ENCODE data around the gene TM4SF5. TPM values are rescaled to one million over a fixed set of nuclear protein-coding genes. Genes with fewer than 3 reads are reported as not detected.

Gene TM4SF5
- total RNA-seq, 1 donor from 2014 or later = not detected

GRCh38 chr17:4780325-4780955, 8.8 kb downstream of the TM4SF5 start:
- peaks cover 35% of the 10 kb centered on the region for H3K27me3 ChIP-seq (ENCODE audit: insufficient read depth, low read length)
- H3K4me1 Mint-ChIP-seq (ENCODE audit: low read depth, unreplicated experiment) = no peaks in the 10 kb centered on the region

GRCh38 chr17:4782652-4783051, 11.0 kb downstream of the TM4SF5 start:
- Histone ChIP-seq H3K9ac (ENCODE audit: low read length) (no peak overlapping the region), H2AFZ (ENCODE audit: low read depth, low read length) (peak overlapping the region; percentile 52), H3K4me3 (ENCODE audit: insufficient read depth, low read depth, low read length) (no peak overlapping the region), H3K4me1 (ENCODE audit: insufficient read depth, low read length) (peaks cover 13% of the 10 kb centered on the region), H4K20me1 (ENCODE audit: insufficient read depth, low read length) (no peaks in the 10 kb centered on the region), H3K4me2 (ENCODE audit: low read length) (no peak overlapping the region), H3K27me3 (ENCODE audit: insufficient read depth, low read length) (peaks cover 47% of the 10 kb centered on the region), H3K27ac (ENCODE audit: low read depth, low read length) (no peak overlapping the region), H3K9me3 (ENCODE audit: insufficient read depth, low read depth, low read length) (no peaks in the 10 kb centered on the region), H3K36me3 (ENCODE audit: insufficient read depth, low read length) (no peaks in the 10 kb centered on the region), H3K79me2 (ENCODE audit: insufficient read depth, low read length) (no peaks in the 10 kb centered on the region)
- TF ChIP-seq EZH2 (IDR thresholded peaks at IDR 0.05; ENCODE audit: insufficient read depth, low read length) = no peak
- no peak for TF ChIP-seq CTCF (IDR thresholded peaks at IDR 0.05; ENCODE audit: insufficient read depth, low read depth, low read length)
- Mint-ChIP-seq H3K4me3 (ENCODE audit: unreplicated experiment) (no peak overlapping the region), H3K4me1 (ENCODE audit: low read depth, unreplicated experiment) (no peaks in the 10 kb centered on the region), H3K9me3 (ENCODE audit: unreplicated experiment) (no peaks in the 10 kb centered on the region), H3K27ac (ENCODE audit: unreplicated experiment) (no peak overlapping the region), H3K27me3 (ENCODE audit: low read depth, unreplicated experiment) (peaks cover 38% of the 10 kb centered on the region), H3K36me3 (ENCODE audit: low read depth, unreplicated experiment) (no peaks in the 10 kb centered on the region)
- FAIRE-seq (no peak), DNase-seq (ENCODE audit: low read depth) (no peak)

More at GRCh38 chr17:4780325-4780955, 8.8 kb downstream of the TM4SF5 start:
- Histone ChIP-seq H3K79me2 (ENCODE audit: insufficient read depth, low read length) (no peaks in the 10 kb centered on the region), H3K4me2 (ENCODE audit: low read length) (no peak overlapping the region), H3K9me3 (ENCODE audit: insufficient read depth, low read depth, low read length) (no peaks in the 10 kb centered on the region), H2AFZ (ENCODE audit: low read depth, low read length) (no peak overlapping the region), H4K20me1 (ENCODE audit: insufficient read depth, low read length) (no peaks in the 10 kb centered on the region), H3K27ac (ENCODE audit: low read depth, low read length) (no peak overlapping the region), H3K4me1 (ENCODE audit: insufficient read depth, low read length) (peaks cover 3% of the 10 kb centered on the region), H3K4me3 (ENCODE audit: insufficient read depth, low read depth, low read length) (no peak overlapping the region), H3K9ac (ENCODE audit: low read length) (no peak overlapping the region), H3K36me3 (ENCODE audit: insufficient read depth, low read length) (no peaks in the 10 kb centered on the region)
- H3K27ac Mint-ChIP-seq (ENCODE audit: unreplicated experiment) = no peak overlapping the region
- no peak for TF ChIP-seq CTCF (IDR thresholded peaks at IDR 0.05; ENCODE audit: insufficient read depth, low read depth, low read length)
- TF ChIP-seq EZH2 (IDR thresholded peaks at IDR 0.05; ENCODE audit: insufficient read depth, low read length) = no peak
- DNase-seq (ENCODE audit: low read depth) (no peak), FAIRE-seq (no peak)
- H3K9me3 Mint-ChIP-seq (ENCODE audit: unreplicated experiment) = no peaks in the 10 kb centered on the region
- H3K4me3 Mint-ChIP-seq (ENCODE audit: unreplicated experiment) = no peak overlapping the region
- H3K36me3 Mint-ChIP-seq (ENCODE audit: low read depth, unreplicated experiment) = no peaks in the 10 kb centered on the region
- peaks cover 45% of the 10 kb centered on the region for H3K27me3 Mint-ChIP-seq (ENCODE audit: low read depth, unreplicated experiment)

Data from astrocyte (in vitro differentiated cells and primary cell).